Activated effector memory CD4-positive, alpha-beta T cell treated with Interleukin-2 at 50 U/mL for 16 hours (primary cell): ENCODE results near the gene VNN1.
A peak's percentile ranks its signal among the peaks of the same experiment; 100 is the strongest.

Source experiments
- DNase-seq: peaks from one replicate; pipeline ENCODE4 v3.0.0-alpha.2; 2020

Gene VNN1, protein sequence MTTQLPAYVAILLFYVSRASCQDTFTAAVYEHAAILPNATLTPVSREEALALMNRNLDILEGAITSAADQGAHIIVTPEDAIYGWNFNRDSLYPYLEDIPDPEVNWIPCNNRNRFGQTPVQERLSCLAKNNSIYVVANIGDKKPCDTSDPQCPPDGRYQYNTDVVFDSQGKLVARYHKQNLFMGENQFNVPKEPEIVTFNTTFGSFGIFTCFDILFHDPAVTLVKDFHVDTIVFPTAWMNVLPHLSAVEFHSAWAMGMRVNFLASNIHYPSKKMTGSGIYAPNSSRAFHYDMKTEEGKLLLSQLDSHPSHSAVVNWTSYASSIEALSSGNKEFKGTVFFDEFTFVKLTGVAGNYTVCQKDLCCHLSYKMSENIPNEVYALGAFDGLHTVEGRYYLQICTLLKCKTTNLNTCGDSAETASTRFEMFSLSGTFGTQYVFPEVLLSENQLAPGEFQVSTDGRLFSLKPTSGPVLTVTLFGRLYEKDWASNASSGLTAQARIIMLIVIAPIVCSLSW

DNA sequence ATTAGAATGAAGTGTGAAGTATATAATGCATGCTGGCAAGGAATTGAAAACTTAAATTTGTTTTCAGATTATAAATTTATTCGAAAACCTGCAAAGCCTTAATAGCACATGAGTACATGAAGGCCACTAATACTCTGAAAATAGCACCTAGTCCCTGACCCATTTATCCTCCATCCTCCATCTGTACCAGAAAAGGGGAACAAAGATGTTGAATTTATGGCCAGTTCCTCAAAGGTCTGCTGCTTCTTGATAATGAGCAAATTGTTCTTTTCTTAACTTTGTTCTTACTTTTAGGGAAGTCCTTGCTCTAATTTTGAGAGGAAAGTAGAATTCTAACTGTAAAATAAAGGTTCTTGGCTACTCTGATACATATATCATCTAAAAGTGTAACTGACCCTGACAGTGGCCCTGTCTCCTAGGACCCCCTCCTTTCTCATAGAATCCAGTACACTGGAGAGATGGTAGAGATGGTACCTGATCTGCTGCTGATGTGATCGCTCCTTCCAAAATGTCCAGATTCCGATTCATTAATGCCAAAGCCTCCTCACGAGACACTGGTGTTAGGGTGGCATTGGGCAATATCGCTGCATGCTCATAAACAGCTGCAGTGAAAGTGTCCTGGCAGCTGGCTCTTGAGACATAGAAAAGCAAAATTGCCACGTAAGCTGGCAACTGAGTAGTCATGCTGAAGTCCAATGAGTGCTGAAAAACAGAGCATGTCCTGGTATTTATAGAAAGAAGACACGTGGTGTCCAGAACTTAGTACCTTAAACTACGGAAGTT, at the start of gene VNN1:
VNN1 (minus strand) TSS at position 704 of the 783 bp plus-strand sequence; CDS start at position 684, 20 bp downstream.
- no peak for DNase-seq

DNA sequence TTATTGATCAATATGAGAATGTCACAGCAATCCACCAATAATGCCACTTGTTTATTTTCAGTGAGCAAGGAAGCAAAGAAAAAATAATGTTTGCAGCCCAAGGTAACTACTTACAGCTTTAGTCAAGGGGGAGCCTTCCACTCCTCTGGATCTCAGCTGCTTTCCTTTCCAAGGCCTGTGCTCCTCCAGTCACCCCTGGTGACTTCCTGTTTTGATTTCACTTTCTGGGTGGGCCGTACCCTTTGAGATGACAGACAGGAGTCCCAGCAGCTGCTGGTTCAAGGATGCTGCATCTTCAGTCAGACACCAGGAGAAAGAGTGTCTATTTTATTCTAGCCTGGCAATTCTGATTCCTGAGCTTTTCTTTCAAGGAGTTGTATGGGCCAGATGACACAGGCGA, 49.4 kb upstream of the VNN1 start:
- DNase-seq: peak; percentile 7

- DNase-seq: no peak
Observed at GRCh38 chr6:132760256-132760655, 46.4 kb upstream of the VNN1 start.

GRCh38 chr6:132758689-132759088, 44.8 kb upstream of the VNN1 start:
- no peak for DNase-seq

- DNase-seq: no peak
Observed at GRCh38 chr6:132752255-132752654, 38.4 kb upstream of the VNN1 start.

- DNase-seq: no peak
Observed at GRCh38 chr6:132751828-132752227, 38.0 kb upstream of the VNN1 start.

DNA sequence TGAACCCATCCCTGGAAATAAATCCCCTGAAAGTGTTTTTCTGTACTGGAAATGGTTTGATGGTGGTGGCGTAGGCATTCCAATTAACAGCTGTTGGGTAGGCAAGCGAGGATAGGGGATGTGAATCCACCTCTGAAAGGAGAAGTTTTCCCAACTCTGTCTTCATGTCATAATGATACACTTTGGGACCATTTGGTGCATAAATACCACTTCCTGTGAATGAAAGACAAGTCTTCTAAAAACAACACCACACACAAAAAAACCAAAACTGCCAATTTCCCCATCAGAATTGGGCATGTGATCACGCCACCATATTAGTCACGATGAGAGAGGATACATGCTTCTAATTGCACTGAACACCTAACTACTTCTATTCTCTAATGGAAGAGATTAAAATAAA, 37.5 kb upstream of the VNN1 start:
- DNase-seq: no peak

DNA sequence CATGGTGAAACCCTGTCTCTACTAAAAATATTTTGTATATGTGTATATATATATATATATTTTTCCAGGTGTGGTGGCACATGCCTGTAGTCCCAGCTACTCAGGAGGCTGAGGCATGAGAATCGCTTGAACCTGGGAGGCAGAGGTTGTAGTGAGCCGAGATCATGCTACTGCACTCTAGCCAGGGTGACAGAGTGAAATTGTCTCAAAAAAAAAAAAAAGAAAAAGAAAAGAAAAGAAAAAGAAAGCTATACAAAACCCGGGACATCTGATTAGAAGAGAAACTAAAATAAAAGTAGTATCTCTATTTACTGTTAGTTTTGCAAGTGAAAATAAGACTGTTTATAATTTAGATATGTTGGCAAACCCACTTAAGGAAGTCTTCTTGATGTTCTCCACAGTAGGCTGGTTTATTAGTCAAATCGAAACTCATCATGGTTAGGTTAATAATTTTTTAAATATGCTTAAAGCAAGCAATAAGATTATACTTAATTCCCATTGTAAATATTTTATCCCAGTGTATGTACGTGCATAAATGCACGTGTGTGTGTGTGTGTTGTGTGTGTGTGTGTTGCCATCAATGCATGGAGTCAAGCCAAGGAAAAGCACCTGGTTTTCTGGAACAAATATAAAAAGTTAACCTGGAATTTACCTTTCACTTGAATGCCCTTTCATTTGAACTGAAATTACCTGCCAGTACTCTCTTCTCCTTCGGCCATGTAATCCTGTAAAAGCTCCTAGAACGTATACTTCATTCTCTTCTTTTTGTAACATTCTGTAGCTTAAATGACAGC, 36.8 kb upstream of the VNN1 start:
- DNase-seq: no peak

DNA sequence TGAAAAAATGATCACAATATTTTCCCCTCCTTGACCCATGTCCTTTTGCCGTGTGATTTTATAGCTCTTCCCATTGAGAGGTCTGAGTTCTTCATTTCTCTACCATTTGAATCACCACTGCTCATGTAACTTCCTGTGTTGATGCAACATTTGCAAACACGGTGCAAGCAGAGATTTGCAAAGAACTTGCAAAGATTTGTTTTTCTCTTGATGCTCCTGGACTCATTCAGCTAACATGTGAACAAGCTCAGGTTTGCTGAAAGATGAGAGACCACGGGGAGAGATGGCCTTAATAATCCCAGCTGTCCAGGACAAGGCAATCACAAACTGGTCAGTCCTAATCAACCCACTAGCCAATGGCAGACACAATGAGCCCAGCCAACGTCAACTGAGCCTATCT, 35.3 kb upstream of the VNN1 start:
- no peak for DNase-seq

DNA sequence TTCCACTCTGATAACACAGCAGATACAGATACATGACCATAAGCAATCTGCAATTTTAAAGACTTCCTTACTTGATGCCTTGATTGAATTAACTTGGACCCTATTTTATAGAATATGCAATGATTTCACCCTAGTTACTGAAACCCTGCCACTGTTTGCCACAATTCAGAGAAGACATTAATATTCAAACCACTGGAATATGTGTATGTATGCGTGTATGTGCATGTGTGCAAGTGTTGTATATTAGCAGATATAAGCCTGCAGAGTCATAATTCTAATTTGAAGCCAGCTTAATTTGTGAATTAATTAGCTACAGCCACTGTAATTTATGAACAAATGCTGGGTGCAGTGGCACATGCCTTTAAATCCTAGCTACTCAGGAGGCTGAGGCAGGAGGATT, 34.6 kb upstream of the VNN1 start:
- DNase-seq: no peak

DNA sequence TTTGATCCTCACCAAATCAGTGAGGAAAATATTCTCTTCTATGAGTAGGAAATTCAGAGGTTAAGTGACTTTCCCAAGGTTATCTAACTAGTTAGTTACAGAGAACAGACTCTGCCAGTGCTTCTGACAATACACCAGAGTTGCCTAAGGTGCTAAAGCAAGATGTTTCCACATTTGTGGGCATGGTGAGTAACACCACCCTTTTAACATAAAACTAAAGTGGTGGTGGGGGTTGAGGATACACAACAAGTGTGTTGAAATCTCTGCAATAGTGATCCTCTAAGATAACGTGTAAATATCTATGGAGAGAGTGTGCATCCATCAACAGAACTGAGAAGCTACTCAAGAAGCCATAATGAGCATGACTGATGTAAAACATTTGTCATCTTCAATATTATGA, 32.2 kb upstream of the VNN1 start:
- DNase-seq: no peak

DNA sequence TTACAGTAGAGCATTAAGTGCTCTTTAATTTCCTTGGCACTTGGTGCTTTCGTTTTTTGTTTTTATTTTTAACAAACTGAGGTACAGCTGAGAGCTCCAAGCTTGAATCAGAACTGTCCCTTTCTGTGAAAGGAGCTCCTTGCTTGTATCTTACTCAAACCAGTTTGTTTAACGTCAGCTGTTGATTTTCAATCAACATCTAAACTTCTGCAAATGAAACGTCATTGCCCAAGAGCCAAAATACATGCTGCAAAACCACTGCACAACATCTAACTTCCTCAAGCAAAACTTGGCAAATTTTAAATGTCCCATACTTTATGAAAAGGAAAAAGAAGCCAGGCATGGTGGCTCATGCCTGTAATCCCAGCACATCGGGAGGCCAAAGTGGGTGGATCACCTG, 28.6 kb upstream of the VNN1 start:
- DNase-seq: no peak

DNA sequence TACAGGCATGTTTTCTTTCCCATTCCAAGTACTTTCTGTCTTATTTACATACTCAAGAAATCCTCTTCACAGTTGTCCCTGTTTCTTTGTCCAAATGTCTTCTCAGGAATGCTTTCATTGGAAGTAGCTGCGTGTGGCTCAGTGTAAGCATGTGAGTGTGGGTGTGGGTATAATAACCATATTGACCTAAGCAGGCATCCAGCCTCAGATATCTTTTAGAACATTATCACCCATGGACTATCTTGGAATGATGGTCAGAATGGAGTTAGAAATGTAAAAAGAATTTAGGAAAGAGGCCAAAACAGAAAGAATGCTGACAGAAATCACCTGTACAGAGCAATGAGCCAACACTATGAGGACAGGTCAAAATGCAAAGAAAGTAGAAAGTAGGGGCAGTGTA, 27.4 kb upstream of the VNN1 start:
- DNase-seq: no peak

DNA sequence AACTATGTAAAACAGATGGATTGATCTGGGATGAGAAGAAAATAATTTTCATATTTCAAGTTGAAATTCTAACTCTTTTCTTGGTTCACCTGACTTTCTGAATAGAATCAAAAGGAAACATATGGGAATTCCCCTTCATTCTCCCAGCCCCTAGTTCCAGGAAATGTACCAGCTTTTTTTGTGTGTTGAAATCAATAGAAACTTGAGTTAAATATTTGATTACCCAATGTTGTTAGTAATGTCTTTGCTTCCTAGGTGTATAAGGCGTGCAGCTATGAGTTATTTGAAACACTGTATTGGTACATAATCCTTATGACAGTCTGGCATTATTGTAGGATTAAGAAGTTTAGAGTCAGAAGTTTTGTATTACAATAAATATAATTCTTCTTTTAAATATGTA, 22.4 kb upstream of the VNN1 start:
- no peak for DNase-seq

DNA sequence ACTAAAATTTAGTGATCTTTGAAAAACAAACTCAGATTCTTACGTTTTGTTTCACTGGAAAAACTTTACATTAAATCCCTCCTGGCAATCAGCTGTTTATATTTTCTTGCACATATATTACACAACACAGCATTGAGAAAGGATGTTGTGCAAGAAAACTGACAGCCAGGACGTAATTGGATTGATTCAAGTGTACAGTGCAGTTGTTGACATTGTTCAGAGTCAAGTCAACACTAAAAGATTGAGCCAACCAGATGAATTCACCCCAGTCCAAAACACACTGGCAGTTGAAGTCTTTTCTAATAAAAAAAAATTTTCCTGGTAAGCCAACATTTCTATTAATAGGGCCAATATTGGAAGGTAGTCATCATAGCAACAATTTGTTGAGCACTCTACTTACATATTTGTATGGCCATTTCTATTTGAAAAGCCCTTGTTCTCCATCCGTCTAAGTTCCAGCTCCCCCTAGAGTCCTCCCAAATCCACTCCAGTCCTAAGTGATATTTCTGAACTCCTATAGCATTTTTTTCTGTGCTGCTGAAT, 20.9 kb upstream of the VNN1 start:
- DNase-seq: no peak

DNA sequence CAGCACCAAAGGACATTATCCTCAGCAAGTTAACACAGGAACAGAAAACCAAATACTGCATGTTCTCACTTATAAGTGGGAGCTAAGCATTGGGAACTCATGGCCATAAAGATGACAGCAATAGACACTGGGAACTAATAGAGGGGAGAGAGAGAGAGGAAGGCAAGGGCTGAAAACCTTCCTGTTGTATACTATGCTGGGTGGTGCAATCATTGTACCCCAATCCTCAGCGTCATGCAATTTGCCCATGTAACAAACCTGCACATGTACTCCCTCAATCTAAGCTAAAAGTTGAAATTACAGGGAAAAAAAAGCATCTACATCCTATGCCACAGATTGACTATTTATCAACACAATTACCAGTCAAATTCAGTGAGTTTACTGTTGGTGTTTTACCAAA, 20.0 kb upstream of the VNN1 start:
- no peak for DNase-seq

GRCh38 chr6:132733283-132733682, 19.4 kb upstream of the VNN1 start:
- no peak for DNase-seq

DNA sequence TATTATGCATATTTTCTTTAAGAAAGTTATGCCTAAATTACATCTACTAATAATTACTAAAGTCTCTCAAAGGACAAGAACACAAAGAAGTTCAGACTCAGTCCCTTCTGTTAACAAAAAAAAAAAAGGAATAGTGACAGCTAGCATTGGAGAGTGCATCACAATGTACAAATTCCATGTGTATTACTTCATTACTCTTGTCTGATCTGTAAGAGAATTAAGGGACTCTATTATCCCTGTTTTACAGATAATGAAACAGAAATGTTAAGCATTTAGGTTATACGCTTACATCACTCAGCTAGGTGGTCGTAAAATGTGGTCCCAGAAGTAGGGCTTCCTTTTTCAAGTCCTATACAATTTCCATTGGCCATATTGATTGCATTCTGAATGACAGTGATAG, 17.2 kb upstream of the VNN1 start:
- no peak for DNase-seq

DNA sequence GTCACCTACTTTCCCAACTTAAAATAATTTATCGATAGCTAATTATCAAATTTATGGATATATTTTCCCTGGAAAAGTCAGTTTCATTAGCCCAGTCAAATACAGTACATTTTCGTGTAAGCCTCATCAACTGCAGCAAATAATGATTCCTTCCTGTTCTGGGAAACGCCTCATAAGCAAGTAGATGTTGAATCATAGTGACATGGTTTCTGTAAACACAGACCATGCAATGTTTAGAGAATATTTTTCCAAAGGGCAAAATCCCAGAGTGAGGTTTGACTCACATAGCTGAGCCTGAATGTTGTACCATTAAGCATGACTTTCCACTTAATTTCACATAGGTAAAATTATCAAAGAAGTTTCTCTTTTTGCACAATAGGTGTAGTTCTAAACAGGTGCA, 16.7 kb upstream of the VNN1 start:
- DNase-seq: no peak

GRCh38 chr6:132728616-132729015, 14.8 kb upstream of the VNN1 start:
- no peak for DNase-seq

GRCh38 chr6:132726608-132726975, 12.7 kb upstream of the VNN1 start:
- DNase-seq: no peak

DNA sequence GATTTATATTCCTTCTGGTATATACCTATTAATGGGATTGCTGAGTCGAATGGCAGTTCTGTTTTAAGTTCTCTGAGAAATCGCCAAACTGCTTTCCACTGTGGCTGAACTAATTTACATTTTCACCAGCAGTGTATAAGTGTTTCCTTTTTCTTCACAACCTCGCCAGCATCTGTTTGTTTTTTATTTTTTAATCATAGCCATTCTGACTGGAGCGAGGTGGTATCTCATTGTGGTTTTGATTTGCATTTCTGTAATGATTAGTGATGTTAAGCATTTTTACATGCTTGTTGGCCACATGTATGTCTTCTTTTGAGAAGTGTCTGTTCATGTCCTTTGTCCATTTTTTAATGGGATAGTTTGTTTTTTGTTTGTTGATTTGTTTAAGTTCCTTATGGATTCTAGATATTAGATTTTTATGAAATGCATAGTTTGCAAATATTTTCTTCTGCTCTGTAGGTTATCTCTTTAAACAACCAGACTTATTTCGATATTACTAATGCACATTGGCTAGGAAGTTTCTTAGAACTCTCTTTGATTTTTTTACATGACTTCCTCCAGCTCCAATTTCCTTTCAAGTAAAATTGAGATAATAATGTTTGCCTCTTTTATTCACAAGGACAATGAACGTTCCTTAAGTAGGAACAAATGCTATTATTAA, 12.2 kb upstream of the VNN1 start:
- no peak for DNase-seq

- no peak for DNase-seq
Observed at GRCh38 chr6:132725471-132725870, 11.6 kb upstream of the VNN1 start.
